Epithelial cell of proximal tubule (primary cell): Measurements from ENCODE around the gene OMP. TPM values are rescaled to one million over a fixed set of nuclear protein-coding genes. Genes with fewer than 3 reads are reported as not detected.

Experiments used
- DNase-seq: peaks from one replicate; pipeline ENCODE4 v3.0.0-alpha.2; 2011; ENCODE audit warnings: low read depth
- H3K4me3 ChIP-seq: 2 replicates; pipeline ENCODE4 v1.5.1; 2011; ENCODE audit warnings: low read depth, mild to moderate bottlenecking, low read length
- total RNA-seq: library from RNA; depleted of rRNA; stranded (reverse); fragments of >200 nt; gene quantifications from 2 replicates; pipeline ENCODE4 v1.2.3, GENCODE V29; 2015
- TF ChIP-seq, protein P1 (sequence below): conservative IDR thresholded peaks from 2 replicates; pipeline ENCODE4 v1.5.1; 2012; ENCODE audit warnings: low read depth, mild to moderate bottlenecking, low read length

Gene OMP
- total RNA-seq, 1 donor from 2014 or later, result not detected

DNA sequence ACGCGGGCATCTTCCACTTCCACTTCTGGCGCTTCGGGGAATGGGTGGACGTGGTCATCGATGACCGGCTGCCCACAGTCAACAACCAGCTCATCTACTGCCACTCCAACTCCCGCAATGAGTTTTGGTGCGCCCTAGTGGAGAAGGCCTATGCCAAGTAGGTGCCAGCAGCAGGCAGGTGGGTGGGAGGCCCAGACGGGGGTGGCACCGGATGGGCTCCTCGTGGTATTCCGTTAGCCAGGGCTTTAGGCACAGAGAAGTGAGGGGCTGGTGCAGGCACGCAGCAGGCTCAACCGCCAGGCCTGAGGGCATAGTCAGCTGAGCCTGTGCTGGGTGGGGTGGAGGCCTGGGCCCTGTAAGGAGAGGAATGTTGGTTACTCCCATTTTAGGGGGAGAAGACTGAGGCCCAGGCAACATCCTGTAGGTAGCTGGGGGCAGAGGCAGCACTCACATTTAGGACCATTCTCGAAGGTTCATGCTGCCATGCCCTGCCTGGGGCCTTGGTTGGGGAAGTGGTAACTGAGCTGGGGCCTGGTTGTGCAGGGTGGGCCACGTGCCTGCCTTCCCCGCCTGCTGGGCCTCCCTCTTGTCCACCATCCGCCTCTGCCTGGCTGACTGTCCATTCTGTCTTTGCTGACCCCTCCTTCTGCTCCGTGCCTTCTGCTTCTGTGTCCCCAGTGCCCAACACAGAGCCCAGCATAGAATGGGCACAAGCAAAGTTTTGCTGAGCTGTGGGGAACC is 10.2 kb downstream of the OMP start:
- TF ChIP-seq, protein P1, sequence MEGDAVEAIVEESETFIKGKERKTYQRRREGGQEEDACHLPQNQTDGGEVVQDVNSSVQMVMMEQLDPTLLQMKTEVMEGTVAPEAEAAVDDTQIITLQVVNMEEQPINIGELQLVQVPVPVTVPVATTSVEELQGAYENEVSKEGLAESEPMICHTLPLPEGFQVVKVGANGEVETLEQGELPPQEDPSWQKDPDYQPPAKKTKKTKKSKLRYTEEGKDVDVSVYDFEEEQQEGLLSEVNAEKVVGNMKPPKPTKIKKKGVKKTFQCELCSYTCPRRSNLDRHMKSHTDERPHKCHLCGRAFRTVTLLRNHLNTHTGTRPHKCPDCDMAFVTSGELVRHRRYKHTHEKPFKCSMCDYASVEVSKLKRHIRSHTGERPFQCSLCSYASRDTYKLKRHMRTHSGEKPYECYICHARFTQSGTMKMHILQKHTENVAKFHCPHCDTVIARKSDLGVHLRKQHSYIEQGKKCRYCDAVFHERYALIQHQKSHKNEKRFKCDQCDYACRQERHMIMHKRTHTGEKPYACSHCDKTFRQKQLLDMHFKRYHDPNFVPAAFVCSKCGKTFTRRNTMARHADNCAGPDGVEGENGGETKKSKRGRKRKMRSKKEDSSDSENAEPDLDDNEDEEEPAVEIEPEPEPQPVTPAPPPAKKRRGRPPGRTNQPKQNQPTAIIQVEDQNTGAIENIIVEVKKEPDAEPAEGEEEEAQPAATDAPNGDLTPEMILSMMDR, result no peak
- H3K4me3 ChIP-seq, result no peak overlapping the region
- DNase-seq, result no peak

DNA sequence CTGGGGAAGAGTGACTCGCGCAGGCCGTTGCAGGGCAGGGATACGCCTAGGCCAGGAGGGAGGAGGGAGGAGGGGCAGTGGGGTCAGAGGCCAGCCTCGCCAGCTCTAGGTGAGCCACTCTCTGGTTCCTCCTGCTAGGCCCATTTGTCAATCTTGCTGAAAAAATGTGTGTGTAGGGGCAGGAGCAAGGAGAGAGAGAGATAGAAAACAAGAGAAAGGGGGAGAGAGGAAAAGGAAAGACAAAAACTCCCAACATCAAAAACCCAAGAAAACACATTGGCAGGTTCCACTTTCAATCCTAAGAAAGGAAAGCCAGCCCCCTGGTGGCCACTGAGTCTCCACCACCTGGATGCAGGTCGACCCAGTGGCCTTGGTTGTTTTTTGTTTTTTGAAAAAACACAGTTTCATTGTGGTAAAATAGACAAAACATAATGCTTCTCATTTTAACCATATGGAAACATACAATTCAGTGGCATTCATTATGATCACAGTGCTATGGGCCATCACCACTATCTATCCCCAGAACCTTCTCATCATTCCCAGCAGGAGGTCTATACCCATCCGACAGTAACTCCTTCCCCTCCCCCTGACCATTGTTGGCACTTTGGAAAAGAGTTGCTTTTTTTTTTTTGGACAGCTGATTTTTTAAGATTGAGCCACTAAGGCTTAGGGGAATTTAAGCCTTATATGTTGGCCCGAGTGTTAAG is 10.9 kb downstream of the OMP start:
- no peak overlapping the region for H3K4me3 ChIP-seq
- no peak for DNase-seq
- TF ChIP-seq, protein P1, result peak; percentile 82

DNA sequence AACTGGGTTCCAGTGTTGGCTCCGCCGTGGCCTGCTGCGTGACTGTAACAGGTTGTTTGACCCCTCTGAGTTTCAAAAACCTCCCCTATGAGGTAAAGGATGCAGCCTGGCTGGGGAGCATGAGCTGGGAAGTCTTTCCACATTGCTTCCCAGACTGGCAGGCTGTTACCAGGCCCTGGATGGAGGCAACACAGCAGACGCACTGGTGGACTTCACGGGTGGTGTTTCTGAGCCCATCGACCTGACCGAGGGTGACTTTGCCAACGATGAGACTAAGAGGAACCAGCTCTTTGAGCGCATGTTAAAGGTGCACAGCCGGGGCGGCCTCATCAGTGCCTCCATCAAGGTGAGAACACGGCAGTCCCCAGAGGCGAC is 11.4 kb downstream of the OMP start:
- DNase-seq, result no peak
- H3K4me3 ChIP-seq, result no peak overlapping the region
- TF ChIP-seq, protein P1, result no peak

DNA sequence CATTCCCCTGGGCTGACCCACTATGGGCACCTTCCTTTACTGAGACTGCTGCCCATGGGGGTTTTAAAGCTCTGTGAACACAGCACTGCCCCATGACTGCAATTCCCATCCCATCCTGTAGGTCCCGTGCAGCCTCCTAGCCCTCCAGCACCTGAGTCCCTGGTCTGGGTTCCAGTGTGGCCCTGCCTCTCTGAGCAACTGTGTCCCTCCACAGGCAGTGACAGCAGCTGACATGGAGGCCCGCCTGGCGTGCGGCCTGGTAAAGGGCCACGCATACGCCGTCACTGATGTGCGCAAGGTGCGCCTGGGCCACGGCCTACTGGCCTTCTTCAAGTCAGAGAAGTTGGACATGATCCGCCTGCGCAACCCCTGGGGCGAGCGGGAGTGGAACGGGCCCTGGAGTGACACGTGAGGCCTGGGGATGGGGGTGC is 12.6 kb downstream of the OMP start:
- no peak overlapping the region for H3K4me3 ChIP-seq
- TF ChIP-seq, protein P1, result peak; percentile 38
- no peak for DNase-seq

DNA sequence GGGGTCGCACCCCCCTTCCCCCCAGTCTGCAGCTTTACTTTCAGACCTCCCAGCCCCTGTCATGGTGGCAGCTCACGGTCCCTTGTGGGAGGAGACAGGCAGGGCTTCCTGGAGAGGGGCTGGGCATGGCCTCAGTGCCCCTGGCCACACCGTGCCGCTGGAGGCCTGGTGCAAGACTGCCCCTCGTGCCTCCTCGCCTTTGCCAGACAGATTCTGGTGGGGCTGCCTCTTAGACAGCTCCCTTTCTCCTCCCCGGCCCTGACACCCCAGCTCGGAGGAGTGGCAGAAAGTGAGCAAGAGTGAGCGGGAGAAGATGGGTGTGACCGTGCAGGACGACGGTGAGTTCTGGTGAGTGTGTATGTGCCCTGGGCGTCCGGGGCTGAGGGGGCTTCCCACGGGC is 13.3 kb downstream of the OMP start:
- TF ChIP-seq, protein P1, result no peak
- DNase-seq, result no peak
- no peak overlapping the region for H3K4me3 ChIP-seq

DNA sequence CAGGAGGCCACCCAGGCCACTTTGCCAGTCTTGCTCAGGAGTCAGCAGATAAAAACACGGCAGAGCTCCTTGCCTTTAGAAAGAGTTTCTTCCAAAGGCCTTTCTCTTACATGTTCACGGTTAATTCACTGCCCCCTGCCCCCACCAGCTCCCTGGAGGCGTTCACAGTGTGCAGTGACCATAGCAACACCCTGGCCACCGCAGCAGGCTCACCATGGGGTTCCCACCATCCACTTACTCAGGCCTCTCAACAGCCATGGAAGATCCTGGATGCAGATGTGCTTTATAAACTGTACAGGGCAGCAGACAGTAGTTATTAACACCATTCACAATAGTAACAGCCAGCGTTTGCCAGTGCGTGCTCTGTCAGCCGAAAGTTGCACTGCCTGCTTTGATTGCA is 14.9 kb downstream of the OMP start:
- H3K4me3 ChIP-seq, result no peak overlapping the region
- DNase-seq, result no peak
- TF ChIP-seq, protein P1, result no peak

DNA sequence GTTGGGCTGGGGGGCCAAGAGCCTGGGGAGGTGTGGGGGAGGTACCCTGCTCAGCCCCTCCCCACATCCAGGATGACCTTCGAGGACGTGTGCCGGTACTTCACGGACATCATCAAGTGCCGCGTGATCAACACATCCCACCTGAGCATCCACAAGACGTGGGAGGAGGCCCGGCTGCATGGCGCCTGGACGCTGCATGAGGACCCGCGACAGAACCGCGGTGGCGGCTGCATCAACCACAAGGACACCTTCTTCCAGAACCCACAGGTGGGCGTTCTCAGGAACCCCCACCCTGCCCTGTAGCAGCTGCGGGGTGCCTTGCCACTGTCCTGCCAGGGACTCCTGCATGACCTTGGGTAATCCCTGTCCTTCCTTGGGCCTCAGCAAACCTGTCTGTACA is 15.4 kb downstream of the OMP start:
- TF ChIP-seq, protein P1, result no peak
- no peak overlapping the region for H3K4me3 ChIP-seq
- DNase-seq, result no peak
